HepG2 (cell line): ENCODE measurements around the gene TIMM44. TPM values are rescaled to one million over a fixed set of nuclear protein-coding genes. Genes with fewer than 3 reads are reported as not detected.

Experiments used
- ELF3 ChIP-seq: IDR thresholded peaks from 2 replicates; pipeline ENCODE4 v1.6.1; 2016; ENCODE audit warnings: missing genetic modification reagents, missing compliant biosample characterization
- HCFC1 ChIP-seq: fragments of 150-350 bp; IDR thresholded peaks from 2 replicates; pipeline ENCODE4 v1.6.1; 2014; ENCODE audit warnings: low read depth, low read length
- REXO4 ChIP-seq: sonication (generic); formaldehyde crosslinking; IDR thresholded peaks from 2 replicates; pipeline ENCODE4 v1.8.0; 2022; ENCODE audit warnings: missing genetic modification reagents, mild to moderate bottlenecking, borderline replicate concordance
- TRIM24 ChIP-seq: sonication (generic); formaldehyde crosslinking; IDR thresholded peaks from 2 replicates; pipeline ENCODE4 v1.8.0; 2022; ENCODE audit warnings: mild to moderate bottlenecking, missing genetic modification reagents
- polyA plus RNA-seq, 8 experiments: library from polyadenylated mRNA; depleted of rRNA in 3 of 8; stranded (reverse) in 7 of 8; unstranded in 1 of 8; fragments of >200 nt; fragmentation: Illumina TruSeq in 4 of 8; extraction: Trizol in 4 of 8; gene quantifications; 2 replicates each; pipeline versions ENCODE4 v1.2.1 to v1.2.3, GENCODE V29; 2011 to 2016; ENCODE audit warnings: low read depth in 4 of 8, missing spikeins in 1 of 8, mixed read lengths in 1 of 8; ENCODE audit not compliant: insufficient read depth in 1 of 8
- total RNA-seq, 5 experiments: library from RNA; depleted of rRNA; stranded (reverse); fragments of >200 nt; fragmentation: Illumina TruSeq; extraction: Trizol; gene quantifications; 2 replicates each; pipeline ENCODE4 v1.2.3, GENCODE V29; 2016; ENCODE audit warnings: low read depth in 1 of 5
- TF ChIP-seq, protein P1 (sequence below): sonication (generic); formaldehyde crosslinking; conservative IDR thresholded peaks from 2 replicates; pipeline ENCODE4 v1.4.0; 2020; ENCODE audit warnings: mild to moderate bottlenecking, missing genetic modification reagents, moderate library complexity
- TF ChIP-seq, protein P2 (sequence below): sonication (generic); formaldehyde crosslinking; IDR thresholded peaks from 2 replicates; pipeline ENCODE4 v1.4.0; 2020; ENCODE audit warnings: mild to moderate bottlenecking, missing genetic modification reagents, borderline replicate concordance
- TF ChIP-seq, protein P3 (sequence below): sonication (generic); formaldehyde crosslinking; IDR thresholded peaks from 2 replicates; pipeline ENCODE4 v1.8.0; 2022; ENCODE audit warnings: low read depth, missing genetic modification reagents
- TF ChIP-seq, protein P4 (sequence below): sonication (generic); formaldehyde crosslinking; IDR thresholded peaks from 2 replicates; pipeline ENCODE4 v1.4.0; 2020; ENCODE audit warnings: missing genetic modification reagents, borderline replicate concordance
- TF ChIP-seq, protein P5 (sequence below): sonication (generic); formaldehyde crosslinking; IDR thresholded peaks from 2 replicates; pipeline ENCODE4 v1.5.0; 2020; ENCODE audit warnings: missing genetic modification reagents
- TF ChIP-seq, protein P6 (sequence below): sonication (generic); IDR thresholded peaks from 2 replicates; pipeline ENCODE4 v1.6.1; 2016; ENCODE audit warnings: low read depth, borderline replicate concordance

TIMM44 gene
- total and polyA plus RNA-seq, 2 of the 13 experiments (the other 11 are each of a cell fraction or from before 2014, with no cell fraction given), result 42.9 to 72.6 TPM

DNA sequence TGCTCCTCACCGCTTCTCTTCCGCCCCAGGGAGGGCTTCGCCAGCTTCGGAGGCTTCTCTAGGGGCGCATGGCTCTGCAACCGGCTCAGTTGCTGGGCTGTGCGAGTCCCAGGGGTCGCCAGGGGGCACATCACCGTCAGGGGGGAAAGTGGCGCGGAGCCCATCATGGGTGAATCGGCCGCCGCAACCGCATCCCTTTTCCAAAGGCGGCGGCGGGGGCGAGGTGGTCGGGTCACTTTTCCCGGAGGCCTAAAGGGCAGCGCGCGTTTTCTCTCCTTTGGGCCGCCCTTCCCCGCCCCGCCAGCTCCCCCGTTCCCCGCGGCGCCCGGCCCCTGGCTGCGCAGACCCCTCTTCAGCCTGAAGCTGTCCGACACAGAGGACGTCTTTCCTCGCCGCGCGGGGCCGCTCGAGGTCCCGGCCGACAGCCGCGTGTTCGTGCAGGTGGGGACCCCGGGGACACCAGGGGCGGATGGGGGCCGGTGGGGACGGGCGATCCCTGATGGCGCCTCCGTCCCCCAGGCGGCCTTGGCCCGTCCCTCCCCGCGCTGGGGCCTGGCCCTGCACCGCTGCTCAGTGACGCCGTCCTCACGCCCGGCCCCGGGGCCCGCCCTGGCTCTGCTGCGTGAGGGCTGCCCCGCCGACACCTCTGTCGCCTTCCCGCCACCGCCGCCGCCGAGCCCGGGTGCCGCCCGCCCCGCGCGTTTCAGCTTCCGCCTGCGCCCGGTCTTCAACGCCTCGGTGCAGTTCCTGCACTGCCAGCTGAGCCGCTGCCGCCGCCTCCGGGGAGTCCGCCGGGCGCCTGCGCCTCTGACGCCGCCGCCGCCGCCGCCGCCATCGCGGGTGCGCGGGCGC, 27.1 kb downstream of the TIMM44 start (continued):
- TF ChIP-seq, protein P1, sequence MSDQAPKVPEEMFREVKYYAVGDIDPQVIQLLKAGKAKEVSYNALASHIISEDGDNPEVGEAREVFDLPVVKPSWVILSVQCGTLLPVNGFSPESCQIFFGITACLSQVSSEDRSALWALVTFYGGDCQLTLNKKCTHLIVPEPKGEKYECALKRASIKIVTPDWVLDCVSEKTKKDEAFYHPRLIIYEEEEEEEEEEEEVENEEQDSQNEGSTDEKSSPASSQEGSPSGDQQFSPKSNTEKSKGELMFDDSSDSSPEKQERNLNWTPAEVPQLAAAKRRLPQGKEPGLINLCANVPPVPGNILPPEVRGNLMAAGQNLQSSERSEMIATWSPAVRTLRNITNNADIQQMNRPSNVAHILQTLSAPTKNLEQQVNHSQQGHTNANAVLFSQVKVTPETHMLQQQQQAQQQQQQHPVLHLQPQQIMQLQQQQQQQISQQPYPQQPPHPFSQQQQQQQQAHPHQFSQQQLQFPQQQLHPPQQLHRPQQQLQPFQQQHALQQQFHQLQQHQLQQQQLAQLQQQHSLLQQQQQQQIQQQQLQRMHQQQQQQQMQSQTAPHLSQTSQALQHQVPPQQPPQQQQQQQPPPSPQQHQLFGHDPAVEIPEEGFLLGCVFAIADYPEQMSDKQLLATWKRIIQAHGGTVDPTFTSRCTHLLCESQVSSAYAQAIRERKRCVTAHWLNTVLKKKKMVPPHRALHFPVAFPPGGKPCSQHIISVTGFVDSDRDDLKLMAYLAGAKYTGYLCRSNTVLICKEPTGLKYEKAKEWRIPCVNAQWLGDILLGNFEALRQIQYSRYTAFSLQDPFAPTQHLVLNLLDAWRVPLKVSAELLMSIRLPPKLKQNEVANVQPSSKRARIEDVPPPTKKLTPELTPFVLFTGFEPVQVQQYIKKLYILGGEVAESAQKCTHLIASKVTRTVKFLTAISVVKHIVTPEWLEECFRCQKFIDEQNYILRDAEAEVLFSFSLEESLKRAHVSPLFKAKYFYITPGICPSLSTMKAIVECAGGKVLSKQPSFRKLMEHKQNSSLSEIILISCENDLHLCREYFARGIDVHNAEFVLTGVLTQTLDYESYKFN (CRISPR knock-in tag), result no peak
- TF ChIP-seq, protein P2, sequence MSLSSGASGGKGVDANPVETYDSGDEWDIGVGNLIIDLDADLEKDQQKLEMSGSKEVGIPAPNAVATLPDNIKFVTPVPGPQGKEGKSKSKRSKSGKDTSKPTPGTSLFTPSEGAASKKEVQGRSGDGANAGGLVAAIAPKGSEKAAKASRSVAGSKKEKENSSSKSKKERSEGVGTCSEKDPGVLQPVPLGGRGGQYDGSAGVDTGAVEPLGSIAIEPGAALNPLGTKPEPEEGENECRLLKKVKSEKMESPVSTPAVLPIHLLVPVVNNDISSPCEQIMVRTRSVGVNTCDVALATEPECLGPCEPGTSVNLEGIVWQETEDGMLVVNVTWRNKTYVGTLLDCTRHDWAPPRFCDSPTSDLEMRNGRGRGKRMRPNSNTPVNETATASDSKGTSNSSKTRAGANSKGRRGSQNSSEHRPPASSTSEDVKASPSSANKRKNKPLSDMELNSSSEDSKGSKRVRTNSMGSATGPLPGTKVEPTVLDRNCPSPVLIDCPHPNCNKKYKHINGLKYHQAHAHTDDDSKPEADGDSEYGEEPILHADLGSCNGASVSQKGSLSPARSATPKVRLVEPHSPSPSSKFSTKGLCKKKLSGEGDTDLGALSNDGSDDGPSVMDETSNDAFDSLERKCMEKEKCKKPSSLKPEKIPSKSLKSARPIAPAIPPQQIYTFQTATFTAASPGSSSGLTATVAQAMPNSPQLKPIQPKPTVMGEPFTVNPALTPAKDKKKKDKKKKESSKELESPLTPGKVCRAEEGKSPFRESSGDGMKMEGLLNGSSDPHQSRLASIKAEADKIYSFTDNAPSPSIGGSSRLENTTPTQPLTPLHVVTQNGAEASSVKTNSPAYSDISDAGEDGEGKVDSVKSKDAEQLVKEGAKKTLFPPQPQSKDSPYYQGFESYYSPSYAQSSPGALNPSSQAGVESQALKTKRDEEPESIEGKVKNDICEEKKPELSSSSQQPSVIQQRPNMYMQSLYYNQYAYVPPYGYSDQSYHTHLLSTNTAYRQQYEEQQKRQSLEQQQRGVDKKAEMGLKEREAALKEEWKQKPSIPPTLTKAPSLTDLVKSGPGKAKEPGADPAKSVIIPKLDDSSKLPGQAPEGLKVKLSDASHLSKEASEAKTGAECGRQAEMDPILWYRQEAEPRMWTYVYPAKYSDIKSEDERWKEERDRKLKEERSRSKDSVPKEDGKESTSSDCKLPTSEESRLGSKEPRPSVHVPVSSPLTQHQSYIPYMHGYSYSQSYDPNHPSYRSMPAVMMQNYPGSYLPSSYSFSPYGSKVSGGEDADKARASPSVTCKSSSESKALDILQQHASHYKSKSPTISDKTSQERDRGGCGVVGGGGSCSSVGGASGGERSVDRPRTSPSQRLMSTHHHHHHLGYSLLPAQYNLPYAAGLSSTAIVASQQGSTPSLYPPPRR, result 0 out of 2 replicates have a peak, but pooled peaks have one; percentile 9
- TF ChIP-seq, protein P3, sequence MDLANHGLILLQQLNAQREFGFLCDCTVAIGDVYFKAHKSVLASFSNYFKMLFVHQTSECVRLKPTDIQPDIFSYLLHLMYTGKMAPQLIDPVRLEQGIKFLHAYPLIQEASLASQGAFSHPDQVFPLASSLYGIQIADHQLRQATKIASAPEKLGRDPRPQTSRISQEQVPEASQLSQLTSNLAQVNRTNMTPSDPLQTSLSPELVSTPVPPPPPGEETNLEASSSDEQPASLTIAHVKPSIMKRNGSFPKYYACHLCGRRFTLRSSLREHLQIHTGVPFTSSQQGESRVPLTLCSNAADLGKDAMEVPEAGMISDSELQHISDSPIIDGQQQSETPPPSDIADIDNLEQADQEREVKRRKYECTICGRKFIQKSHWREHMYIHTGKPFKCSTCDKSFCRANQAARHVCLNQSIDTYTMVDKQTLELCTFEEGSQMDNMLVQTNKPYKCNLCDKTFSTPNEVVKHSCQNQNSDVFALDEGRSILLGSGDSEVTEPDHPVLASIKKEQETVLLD (CRISPR knock-in tag), result peak; percentile 76
- peak; percentile 48; the same call in 1 of the 2 replicates for TF ChIP-seq ELF3 (CRISPR knock-in tag)
- TF ChIP-seq HCFC1, result no peak
- TF ChIP-seq, protein P4, sequence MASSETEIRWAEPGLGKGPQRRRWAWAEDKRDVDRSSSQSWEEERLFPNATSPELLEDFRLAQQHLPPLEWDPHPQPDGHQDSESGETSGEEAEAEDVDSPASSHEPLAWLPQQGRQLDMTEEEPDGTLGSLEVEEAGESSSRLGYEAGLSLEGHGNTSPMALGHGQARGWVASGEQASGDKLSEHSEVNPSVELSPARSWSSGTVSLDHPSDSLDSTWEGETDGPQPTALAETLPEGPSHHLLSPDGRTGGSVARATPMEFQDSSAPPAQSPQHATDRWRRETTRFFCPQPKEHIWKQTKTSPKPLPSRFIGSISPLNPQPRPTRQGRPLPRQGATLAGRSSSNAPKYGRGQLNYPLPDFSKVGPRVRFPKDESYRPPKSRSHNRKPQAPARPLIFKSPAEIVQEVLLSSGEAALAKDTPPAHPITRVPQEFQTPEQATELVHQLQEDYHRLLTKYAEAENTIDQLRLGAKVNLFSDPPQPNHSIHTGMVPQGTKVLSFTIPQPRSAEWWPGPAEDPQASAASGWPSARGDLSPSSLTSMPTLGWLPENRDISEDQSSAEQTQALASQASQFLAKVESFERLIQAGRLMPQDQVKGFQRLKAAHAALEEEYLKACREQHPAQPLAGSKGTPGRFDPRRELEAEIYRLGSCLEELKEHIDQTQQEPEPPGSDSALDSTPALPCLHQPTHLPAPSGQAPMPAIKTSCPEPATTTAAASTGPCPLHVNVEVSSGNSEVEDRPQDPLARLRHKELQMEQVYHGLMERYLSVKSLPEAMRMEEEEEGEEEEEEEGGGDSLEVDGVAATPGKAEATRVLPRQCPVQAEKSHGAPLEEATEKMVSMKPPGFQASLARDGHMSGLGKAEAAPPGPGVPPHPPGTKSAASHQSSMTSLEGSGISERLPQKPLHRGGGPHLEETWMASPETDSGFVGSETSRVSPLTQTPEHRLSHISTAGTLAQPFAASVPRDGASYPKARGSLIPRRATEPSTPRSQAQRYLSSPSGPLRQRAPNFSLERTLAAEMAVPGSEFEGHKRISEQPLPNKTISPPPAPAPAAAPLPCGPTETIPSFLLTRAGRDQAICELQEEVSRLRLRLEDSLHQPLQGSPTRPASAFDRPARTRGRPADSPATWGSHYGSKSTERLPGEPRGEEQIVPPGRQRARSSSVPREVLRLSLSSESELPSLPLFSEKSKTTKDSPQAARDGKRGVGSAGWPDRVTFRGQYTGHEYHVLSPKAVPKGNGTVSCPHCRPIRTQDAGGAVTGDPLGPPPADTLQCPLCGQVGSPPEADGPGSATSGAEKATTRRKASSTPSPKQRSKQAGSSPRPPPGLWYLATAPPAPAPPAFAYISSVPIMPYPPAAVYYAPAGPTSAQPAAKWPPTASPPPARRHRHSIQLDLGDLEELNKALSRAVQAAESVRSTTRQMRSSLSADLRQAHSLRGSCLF (CRISPR knock-in tag), result no peak
- TF ChIP-seq, protein P5, sequence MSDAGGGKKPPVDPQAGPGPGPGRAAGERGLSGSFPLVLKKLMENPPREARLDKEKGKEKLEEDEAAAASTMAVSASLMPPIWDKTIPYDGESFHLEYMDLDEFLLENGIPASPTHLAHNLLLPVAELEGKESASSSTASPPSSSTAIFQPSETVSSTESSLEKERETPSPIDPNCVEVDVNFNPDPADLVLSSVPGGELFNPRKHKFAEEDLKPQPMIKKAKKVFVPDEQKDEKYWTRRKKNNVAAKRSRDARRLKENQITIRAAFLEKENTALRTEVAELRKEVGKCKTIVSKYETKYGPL (CRISPR knock-in tag), result no peak
- TF ChIP-seq TRIM24 (CRISPR knock-in tag), result no peak
- TF ChIP-seq, protein P6, sequence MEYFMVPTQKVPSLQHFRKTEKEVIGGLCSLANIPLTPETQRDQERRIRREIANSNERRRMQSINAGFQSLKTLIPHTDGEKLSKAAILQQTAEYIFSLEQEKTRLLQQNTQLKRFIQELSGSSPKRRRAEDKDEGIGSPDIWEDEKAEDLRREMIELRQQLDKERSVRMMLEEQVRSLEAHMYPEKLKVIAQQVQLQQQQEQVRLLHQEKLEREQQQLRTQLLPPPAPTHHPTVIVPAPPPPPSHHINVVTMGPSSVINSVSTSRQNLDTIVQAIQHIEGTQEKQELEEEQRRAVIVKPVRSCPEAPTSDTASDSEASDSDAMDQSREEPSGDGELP, result peak; percentile 62; the same call in 1 of the 2 replicates
- TF ChIP-seq REXO4 (CRISPR knock-in tag), result no peak
